Cardiac muscle cell (in vitro differentiated cells and primary cell): ENCODE data around the gene AUP1. TPM values are rescaled to one million over a fixed set of nuclear protein-coding genes. Genes with fewer than 3 reads are reported as not detected.

ENCODE experiments used
- DNase-seq, 2 donors: peaks; one replicate each; pipeline versions ENCODE4 v3.0.0 to v3.0.0-alpha.2; 2010 to 2017; ENCODE audit warnings: low read depth in 1 of 2, low spot score in 1 of 2
- H3K27ac ChIP-seq: fragments of 200-600 bp; sonication (generic); 2 replicates; pipeline ENCODE4 v1.5.1; 2016
- H3K27me3 ChIP-seq: fragments of 200-600 bp; sonication (generic); 2 replicates; pipeline ENCODE4 v1.6.0; 2016; ENCODE audit warnings: control low read depth
- H3K36me3 ChIP-seq: fragments of 200-600 bp; sonication (generic); 2 replicates; pipeline ENCODE4 v1.5.1; 2016; ENCODE audit warnings: control low read depth
- H3K4me1 ChIP-seq: fragments of 200-600 bp; sonication (generic); 2 replicates; pipeline ENCODE4 v1.8.1; 2017; ENCODE audit warnings: low read depth, mild to moderate bottlenecking, mixed run types
- H3K4me3 ChIP-seq: fragments of 200-600 bp; sonication (generic); 2 replicates; pipeline ENCODE4 v1.5.1; 2016; ENCODE audit warnings: mild to moderate bottlenecking
- H3K9me3 ChIP-seq: fragments of 200-600 bp; sonication (generic); 2 replicates; pipeline ENCODE4 v1.5.1; 2017; ENCODE audit warnings: low read depth, mild to moderate bottlenecking, control low read depth
- CTCF ChIP-seq: IDR thresholded peaks from 2 replicates; pipeline ENCODE4 v1.5.1; 2012; ENCODE audit warnings: low read depth, mild to moderate bottlenecking, low read length
- polyA plus RNA-seq: library from polyadenylated mRNA; unstranded; fragments of >200 nt; fragmentation: Nextera tagmentation; extraction: Ambion mirVana; gene quantifications from 2 replicates; pipeline ENCODE4 v1.2.1, GENCODE V29; 2016
- total RNA-seq: library from RNA; depleted of rRNA; stranded (reverse); fragments of >200 nt; gene quantifications from 2 replicates; pipeline ENCODE4 v1.2.3, GENCODE V29; 2016

The AUP1 gene
- total and polyA plus RNA-seq, 2 experiments from 2014 or later = 105 to 122 TPM

GRCh38 chr2:74546004-74546403 lies 16.5 kb upstream of the AUP1 start:
- Histone ChIP-seq H3K9me3 (no peaks in the 10 kb centered on the region), H3K36me3 (no peaks in the 10 kb centered on the region), H3K4me3 (no peak overlapping the region), H3K27me3 (peaks cover 23% of the 10 kb centered on the region), H3K4me1 (no peaks in the 10 kb centered on the region), H3K27ac (no peak overlapping the region)
- no peak for DNase-seq
- no peak for TF ChIP-seq CTCF

- H3K9me3 ChIP-seq = no peaks in the 10 kb centered on the region
- peaks cover 11% of the 10 kb centered on the region for H3K27me3 ChIP-seq
- H3K4me3 ChIP-seq = no peak overlapping the region
- no peaks in the 10 kb centered on the region for H3K36me3 ChIP-seq
- TF ChIP-seq CTCF = no peak
- DNase-seq = no peak
- H3K27ac ChIP-seq = no peak overlapping the region
- H3K4me1 ChIP-seq = no peaks in the 10 kb centered on the region
Observed at GRCh38 chr2:74544634-74545033, 15.1 kb upstream of the AUP1 start.

GRCh38 chr2:74542978-74543377 lies 13.5 kb upstream of the AUP1 start:
- H3K4me3 ChIP-seq = no peak overlapping the region
- no peak overlapping the region for H3K27ac ChIP-seq
- no peak for TF ChIP-seq CTCF
- H3K36me3 ChIP-seq = no peaks in the 10 kb centered on the region
- H3K9me3 ChIP-seq = no peaks in the 10 kb centered on the region
- DNase-seq = no peak
- no peaks in the 10 kb centered on the region for H3K4me1 ChIP-seq
- peaks cover 4% of the 10 kb centered on the region for H3K27me3 ChIP-seq

- Histone ChIP-seq H3K36me3 (no peaks in the 10 kb centered on the region), H3K4me3 (no peak overlapping the region), H3K4me1 (no peaks in the 10 kb centered on the region), H3K27ac (no peak overlapping the region), H3K9me3 (no peaks in the 10 kb centered on the region), H3K27me3 (no peaks in the 10 kb centered on the region)
- TF ChIP-seq CTCF = no peak
- DNase-seq = no peak
Observed at GRCh38 chr2:74540291-74540690, 10.8 kb upstream of the AUP1 start.

GRCh38 chr2:74538881-74539339 lies 9.4 kb upstream of the AUP1 start:
- H3K27ac ChIP-seq = no peak overlapping the region
- no peak for TF ChIP-seq CTCF
- no peaks in the 10 kb centered on the region for H3K9me3 ChIP-seq
- H3K27me3 ChIP-seq = no peaks in the 10 kb centered on the region
- no peak overlapping the region for H3K4me3 ChIP-seq
- H3K36me3 ChIP-seq = no peaks in the 10 kb centered on the region
- H3K4me1 ChIP-seq = no peaks in the 10 kb centered on the region
- DNase-seq = no peak

- Histone ChIP-seq H3K4me1 (no peaks in the 10 kb centered on the region), H3K36me3 (peaks cover 9% of the 10 kb centered on the region), H3K27me3 (no peaks in the 10 kb centered on the region), H3K4me3 (no peak overlapping the region), H3K27ac (no peak overlapping the region), H3K9me3 (no peaks in the 10 kb centered on the region)
- DNase-seq = no peak
- TF ChIP-seq CTCF = no peak
Observed at GRCh38 chr2:74537140-74537539, 7.6 kb upstream of the AUP1 start.
